ENCODE measurements around the gene ALDH16A1. TPM values are rescaled to one million over a fixed set of nuclear protein-coding genes. Genes with fewer than 3 reads are reported as not detected.

The ALDH16A1 gene
- total RNA-seq, 3 donors from 2014 or later: 31.2 to 36.4 (median 36.3) TPM

- Histone ChIP-seq H3K4me1 (ENCODE audit: low read depth) (peaks cover 34% of the 10 kb centered on the region), H3K9me3 (no peaks in the 10 kb centered on the region), H3K4me3 (peak overlapping the region; percentile 83), H3K36me3 (ENCODE audit: low read depth) (peaks cover 9% of the 10 kb centered on the region)
- ATAC-seq: peak; percentile 23
- intact Hi-C loops (cut with DNase I, micrococcal nuclease): no loop called here
- no peak for TF ChIP-seq CTCF (IDR thresholded peaks at IDR 0.05)
- peak; percentile 78 to 89 (median 87) for DNase-seq
Observed at GRCh38 chr19:49497047-49497788, 44.2 kb downstream of the ALDH16A1 start.

GRCh38 chr19:49497789-49498103, 44.7 kb downstream of the ALDH16A1 start:
- no peak overlapping the region for H3K4me3 ChIP-seq
- intact Hi-C loops (cut with DNase I, micrococcal nuclease): no loop called here
- ATAC-seq (no peak), DNase-seq (no peak)
- peaks cover 9% of the 10 kb centered on the region for H3K36me3 ChIP-seq (ENCODE audit: low read depth)
- no peak for TF ChIP-seq CTCF (IDR thresholded peaks at IDR 0.05)
- no peaks in the 10 kb centered on the region for H3K9me3 ChIP-seq
- peaks cover 34% of the 10 kb centered on the region for H3K4me1 ChIP-seq (ENCODE audit: low read depth)

GRCh38 chr19:49498475-49498874, 45.5 kb downstream of the ALDH16A1 start:
- H3K4me1 ChIP-seq (ENCODE audit: low read depth): peaks cover 34% of the 10 kb centered on the region
- DNase-seq: no peak
- TF ChIP-seq CTCF (IDR thresholded peaks at IDR 0.05): no peak
- intact Hi-C loops (cut with DNase I, micrococcal nuclease): no loop called here
- H3K36me3 ChIP-seq (ENCODE audit: low read depth): peaks cover 9% of the 10 kb centered on the region
- H3K4me3 ChIP-seq: no peak overlapping the region
- H3K9me3 ChIP-seq: no peaks in the 10 kb centered on the region
- ATAC-seq: no peak

GRCh38 chr19:49499030-49499670, 46.1 kb downstream of the ALDH16A1 start:
- H3K4me1 ChIP-seq (ENCODE audit: low read depth): peaks cover 34% of the 10 kb centered on the region
- ATAC-seq: no peak
- TF ChIP-seq CTCF (IDR thresholded peaks at IDR 0.05): no peak
- intact Hi-C loops (cut with DNase I, micrococcal nuclease): no loop called here
- H3K9me3 ChIP-seq: no peaks in the 10 kb centered on the region
- H3K4me3 ChIP-seq: no peak overlapping the region
- peaks cover 9% of the 10 kb centered on the region for H3K36me3 ChIP-seq (ENCODE audit: low read depth)
- DNase-seq: no peak

- peak; percentile 35 for TF ChIP-seq CTCF (IDR thresholded peaks at IDR 0.05)
- H3K4me3 ChIP-seq: no peak overlapping the region
- H3K4me1 ChIP-seq (ENCODE audit: low read depth): peaks cover 18% of the 10 kb centered on the region
- intact Hi-C loops (cut with DNase I, micrococcal nuclease): no loop called here
- ATAC-seq (peak; percentile 39), DNase-seq (peak in 1 of 3 donors; percentile 57)
- H3K9me3 ChIP-seq: no peaks in the 10 kb centered on the region
- H3K36me3 ChIP-seq (ENCODE audit: low read depth): peaks cover 5% of the 10 kb centered on the region
Observed at GRCh38 chr19:49502866-49503581, 50.0 kb downstream of the ALDH16A1 start.

All from mucosa of descending colon (tissue), 3 donors.